Measurements from ENCODE around the gene LILRA6. TPM values are rescaled to one million over a fixed set of nuclear protein-coding genes. Genes with fewer than 3 reads are reported as not detected.

LILRA6 gene
- total RNA-seq, 1 experiment from 2014 or later: not detected

DNA sequence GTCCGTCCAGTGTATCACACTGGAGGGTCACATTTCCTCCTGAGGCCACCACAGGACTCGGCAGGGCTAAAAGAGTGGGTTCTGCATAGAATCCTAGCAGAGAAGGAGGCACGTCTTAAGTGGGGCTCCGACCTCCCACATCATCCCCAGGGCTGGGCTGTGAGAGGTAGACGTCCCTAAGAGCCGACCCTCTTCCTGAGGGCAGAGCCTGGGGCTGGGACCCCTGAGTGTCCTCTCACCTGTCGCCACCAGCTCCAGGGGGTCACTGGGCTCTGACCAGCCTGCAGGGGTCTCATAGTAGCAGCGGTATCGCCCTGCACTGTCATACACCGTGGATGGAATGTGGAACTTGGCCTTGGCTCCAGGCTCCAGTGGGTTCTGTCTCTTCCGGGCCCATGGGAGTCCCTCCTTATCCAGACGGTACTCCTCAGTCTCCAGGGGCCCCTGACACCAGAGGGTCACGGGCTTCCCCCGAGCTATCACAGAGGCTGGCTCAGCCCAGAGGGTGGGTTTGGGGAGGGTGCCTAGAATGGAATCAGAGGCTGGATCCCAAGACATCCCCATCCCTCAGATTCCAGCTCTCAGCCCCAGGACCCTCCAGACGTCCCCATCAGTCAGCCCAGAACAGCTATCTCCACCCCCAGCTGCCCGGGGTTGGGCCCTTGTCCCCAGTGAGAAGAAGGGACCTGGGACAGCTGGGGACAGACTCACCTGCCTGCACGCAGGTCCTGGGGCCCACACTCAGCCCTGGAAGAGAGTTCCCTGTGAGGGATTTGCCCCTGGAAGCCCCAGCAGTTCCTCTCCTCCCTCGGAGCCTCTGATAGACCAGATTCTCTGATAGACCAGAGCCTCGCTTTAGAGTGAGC is 13.9 kb upstream of the LILRA6 start:
- ChIA-PET CTCF (interaction anchor here (0.7 kb wide), 1 partner anchor 10 kb away, joined by 3 read pairs; no protein-coding TSS in a partner anchor), POLR2A (ENCODE audit: low non-redundant PET) (no interaction called here)
- no TSS peak for BruUV-seq (replicated peaks)
- H3K27ac ChIP-seq (ENCODE audit: low read depth, low read length, poor library complexity, severe bottlenecking): no peak overlapping the region
- intact Hi-C loops (cut with micrococcal nuclease; ENCODE audit: unreplicated experiment): no loop called here
- no peak for TF ChIP-seq EZH2 (IDR thresholded peaks at IDR 0.05; ENCODE audit: borderline replicate concordance, low read depth, low read length, poor library complexity, severe bottlenecking)
- TF ChIP-seq CTCF (conservative IDR thresholded peaks at IDR 0.05; ENCODE audit: low read depth, low read length): no peak
- H3K4me3 ChIP-seq (ENCODE audit: low read depth, low read length, poor library complexity, severe bottlenecking): no peak overlapping the region
- DNase-seq (ENCODE audit: low spot score): no peak
- H3K4me1 ChIP-seq (ENCODE audit: insufficient read depth, low read length, poor library complexity, severe bottlenecking): no peaks in the 10 kb centered on the region
- no peaks in the 10 kb centered on the region for H3K9me3 ChIP-seq (ENCODE audit: low read depth, low read length, poor library complexity, severe bottlenecking)
- H3K36me3 ChIP-seq (ENCODE audit: insufficient read depth, low read length, poor library complexity, severe bottlenecking): no peaks in the 10 kb centered on the region
- peaks cover 27% of the 10 kb centered on the region for H3K27me3 ChIP-seq (replicated peaks; ENCODE audit: insufficient read depth, low read depth, low read length, poor library complexity)

- CTCF ChIA-PET: no interaction called here
- no peaks in the 10 kb centered on the region for H3K9me3 ChIP-seq (ENCODE audit: low read depth, low read length, poor library complexity, severe bottlenecking)
- no TSS peak for BruUV-seq (replicated peaks)
- no peak overlapping the region for H3K4me3 ChIP-seq (ENCODE audit: low read depth, low read length, poor library complexity, severe bottlenecking)
- POLR2A ChIA-PET (ENCODE audit: low non-redundant PET): no interaction called here
- no peaks in the 10 kb centered on the region for H3K36me3 ChIP-seq (ENCODE audit: insufficient read depth, low read length, poor library complexity, severe bottlenecking)
- H3K27ac ChIP-seq (ENCODE audit: low read depth, low read length, poor library complexity, severe bottlenecking): no peak overlapping the region
- DNase-seq (ENCODE audit: low spot score): no peak
- TF ChIP-seq EZH2 (IDR thresholded peaks at IDR 0.05; ENCODE audit: borderline replicate concordance, low read depth, low read length, poor library complexity, severe bottlenecking): no peak
- TF ChIP-seq CTCF (conservative IDR thresholded peaks at IDR 0.05; ENCODE audit: low read depth, low read length): no peak
- peaks cover 27% of the 10 kb centered on the region for H3K27me3 ChIP-seq (replicated peaks; ENCODE audit: insufficient read depth, low read depth, low read length, poor library complexity)
- intact Hi-C loops (cut with micrococcal nuclease; ENCODE audit: unreplicated experiment): no loop called here
- no peaks in the 10 kb centered on the region for H3K4me1 ChIP-seq (ENCODE audit: insufficient read depth, low read length, poor library complexity, severe bottlenecking)
Measured at GRCh38 chr19:54255105-54255775, 12.7 kb upstream of the LILRA6 start.

DNA sequence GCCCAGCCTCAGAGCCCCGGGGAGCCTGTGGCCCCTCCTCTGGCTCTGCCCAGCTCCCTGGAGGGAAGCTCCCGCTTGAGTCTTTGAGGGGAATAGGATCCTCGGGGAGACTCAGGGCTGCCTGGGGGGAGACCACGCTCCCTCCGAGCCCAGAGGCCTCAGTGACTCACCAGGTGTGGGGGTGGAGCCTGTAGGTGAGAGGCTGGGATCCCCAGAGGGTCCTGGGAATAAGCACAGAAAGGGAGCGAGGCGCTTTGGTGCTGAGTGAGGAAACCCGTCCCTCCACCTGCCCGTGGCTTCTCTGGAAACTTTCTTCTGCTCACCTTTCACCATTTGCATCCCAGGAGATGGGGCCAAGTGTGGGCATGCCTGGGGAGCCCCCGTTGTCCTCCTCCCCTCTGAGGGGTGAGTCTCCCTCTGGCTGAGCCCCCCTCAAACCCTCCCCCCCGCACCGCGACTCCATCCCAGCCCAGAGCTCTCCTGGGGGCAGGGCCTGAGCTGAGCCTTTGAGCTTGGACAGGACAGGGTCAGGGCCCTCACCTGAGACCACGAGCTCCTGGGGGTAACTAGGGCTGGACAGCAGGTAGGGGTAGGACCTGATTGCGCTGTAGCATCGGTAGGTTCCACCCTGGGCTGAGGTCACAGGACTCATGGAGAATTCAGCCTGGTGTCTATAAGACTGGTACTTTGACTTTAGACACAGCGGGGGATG is 11.8 kb upstream of the LILRA6 start:
- no peak overlapping the region for H3K4me3 ChIP-seq (ENCODE audit: low read depth, low read length, poor library complexity, severe bottlenecking)
- no peaks in the 10 kb centered on the region for H3K36me3 ChIP-seq (ENCODE audit: insufficient read depth, low read length, poor library complexity, severe bottlenecking)
- no TSS peak for BruUV-seq (replicated peaks)
- H3K27me3 ChIP-seq (replicated peaks; ENCODE audit: insufficient read depth, low read depth, low read length, poor library complexity): peaks cover 32% of the 10 kb centered on the region
- no peak overlapping the region for H3K27ac ChIP-seq (ENCODE audit: low read depth, low read length, poor library complexity, severe bottlenecking)
- ChIA-PET POLR2A (ENCODE audit: low non-redundant PET) (no interaction called here), CTCF (no interaction called here)
- no peak for TF ChIP-seq EZH2 (IDR thresholded peaks at IDR 0.05; ENCODE audit: borderline replicate concordance, low read depth, low read length, poor library complexity, severe bottlenecking)
- TF ChIP-seq CTCF (conservative IDR thresholded peaks at IDR 0.05; ENCODE audit: low read depth, low read length): no peak
- no peaks in the 10 kb centered on the region for H3K4me1 ChIP-seq (ENCODE audit: insufficient read depth, low read length, poor library complexity, severe bottlenecking)
- H3K9me3 ChIP-seq (ENCODE audit: low read depth, low read length, poor library complexity, severe bottlenecking): no peaks in the 10 kb centered on the region
- intact Hi-C loops (cut with micrococcal nuclease; ENCODE audit: unreplicated experiment): no loop called here
- DNase-seq (ENCODE audit: low spot score): no peak

All from A673 (cell line).